Pancreas (tissue), 10 donors: ENCODE results near the gene IL12RB1. TPM values are rescaled to one million over a fixed set of nuclear protein-coding genes. Genes with fewer than 3 reads are reported as not detected.

Source experiments
- ATAC-seq, 4 donors: fragments of 200-7000 bp; cut with Tn5 transposase; one replicate each; pipeline versions ENCODE4 v1.8.0 to v1.9.1; 2020; ENCODE audit warnings: mild to moderate bottlenecking in 4 of 4, moderate library complexity in 4 of 4
- DNase-seq, 6 donors: peaks; one replicate each; pipeline ENCODE4 v3.0.0-alpha.2; 2020
- FAIRE-seq: peaks from 2 replicates; lab custom pipeline; 2012; peaks lifted over from hg19 to GRCh38; lab: Jason Lieb, UNC
- H3K27ac ChIP-seq, 4 donors: fragments of 200-600 bp; sonication (generic); 1 replicate in 3 of 4; 2 replicates in 1 of 4; pipeline versions ENCODE4 v1.5.0 to v1.8.0; 2020
- H3K27me3 ChIP-seq, 4 donors: fragments of 200-600 bp; one replicate each; pipeline ENCODE4 v1.8.0; 2021
- H3K36me3 ChIP-seq, 3 donors: fragments of 200-600 bp; sonication (generic) in 1 of 3; one replicate each; pipeline versions ENCODE4 v1.5.0 to v1.8.0; 2020 to 2021
- H3K4me1 ChIP-seq, 3 donors: fragments of 200-600 bp; one replicate each; pipeline ENCODE4 v1.8.0; 2021
- H3K4me3 ChIP-seq, 4 donors: fragments of 200-600 bp; sonication (generic) in 2 of 4; one replicate each; pipeline versions ENCODE4 v1.5.0 to v1.8.0; 2020 to 2021
- H3K9me3 ChIP-seq, 4 donors: fragments of 200-600 bp; one replicate each; pipeline ENCODE4 v1.8.0; 2021
- WGBS, 2 donors: extraction: QIAGEN DNeasy Blood & Tissue Kit; methylation state at CpG; one replicate each; pipeline ENCODE4 v1.1.7; 2013; 5-methylcytosine and 5-hydroxymethylcytosine counted together
- intact Hi-C, 3 donors: fragments of 100-400 bp; cut with DNase I; formaldehyde crosslinking; loops; one replicate each; pipeline versions ENCODE4 v1.11.1 to v1.14.2; 2022
- polyA plus RNA-seq, 2 donors: library from polyadenylated mRNA; stranded (reverse); fragments of 200-250 nt; gene quantifications; one replicate each; pipeline ENCODE4 v1.2.3, GENCODE V29; 2013
- total RNA-seq, 6 donors: library from RNA; stranded (reverse); fragmentation: NEBNext Ultra II Directional in 4 of 6; extraction: Animal tissue kit (Norgen Biotek cat#: 25700) in 4 of 6; gene quantifications; one replicate each; pipeline versions ENCODE4 v1.2.1 to v1.2.4, GENCODE V29; 2021 to 2023
- TF ChIP-seq, protein P1 (sequence below), 4 donors: fragments of 200-600 bp; sonication (generic) in 3 of 4; IDR thresholded peaks; one replicate each; pipeline versions ENCODE4 v1.5.0 to v1.8.0; 2021; ENCODE audit warnings: antibody characterized with exemption in 4 of 4
- donor health status: healthy with polysubstance abuse.
- donor health status: DM: no; HTN: no; CAD: no; lungs with moderate emphysema.
- donor health status: DM: no; HTN: no; CAD: no.
- donor health status: control.
- donor health status: control.
- donor health status: Bipolar disorder and iron deficiency.
- donor health status: DM: yes; HTN: yes; CAD: no.
- donor health status: DM: no; HTN: no; CAD: no.
- donor health status: DM: no; HTN: no; CAD: no.
- donor health status: DM: yes; HTN: yes; CAD: no.

Gene IL12RB1
- total and polyA plus RNA-seq, 8 donors, result 0.15 to 1.1 (median 0.40) TPM

DNA sequence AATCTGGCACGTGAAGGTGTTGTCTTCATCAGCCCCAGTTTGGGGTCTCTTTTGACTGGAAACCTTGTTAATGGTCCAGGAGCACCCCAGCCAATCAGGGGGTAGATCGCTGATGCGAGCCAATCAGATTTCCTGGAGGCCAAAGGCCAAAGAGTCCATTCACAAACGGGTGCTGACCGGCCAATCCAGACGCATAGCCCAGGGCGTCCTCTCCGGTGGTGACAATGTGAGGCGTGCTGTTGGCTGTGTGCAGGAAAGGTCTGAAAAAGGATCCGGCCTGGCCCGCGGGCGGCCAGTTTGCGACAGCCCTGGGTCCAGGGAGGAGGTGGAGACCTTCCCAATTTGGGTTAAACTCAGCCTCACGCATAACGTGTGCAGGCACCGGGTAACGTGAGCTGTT is 14.0 kb upstream of the IL12RB1 start:
- Histone ChIP-seq H3K27me3 (no peaks in the 10 kb centered on the region), H3K36me3 (no peaks in the 10 kb centered on the region), H3K27ac (no peak overlapping the region), H3K4me1 (peaks cover 0 to 7% (median 0%) of the 10 kb centered on the region in 3 donors), H3K4me3 (no peak overlapping the region), H3K9me3 (no peaks in the 10 kb centered on the region)
- ATAC-seq (no peak), FAIRE-seq (no peak), DNase-seq (peak in 1 of 6 donors; percentile 43)
- TF ChIP-seq, protein P1, sequence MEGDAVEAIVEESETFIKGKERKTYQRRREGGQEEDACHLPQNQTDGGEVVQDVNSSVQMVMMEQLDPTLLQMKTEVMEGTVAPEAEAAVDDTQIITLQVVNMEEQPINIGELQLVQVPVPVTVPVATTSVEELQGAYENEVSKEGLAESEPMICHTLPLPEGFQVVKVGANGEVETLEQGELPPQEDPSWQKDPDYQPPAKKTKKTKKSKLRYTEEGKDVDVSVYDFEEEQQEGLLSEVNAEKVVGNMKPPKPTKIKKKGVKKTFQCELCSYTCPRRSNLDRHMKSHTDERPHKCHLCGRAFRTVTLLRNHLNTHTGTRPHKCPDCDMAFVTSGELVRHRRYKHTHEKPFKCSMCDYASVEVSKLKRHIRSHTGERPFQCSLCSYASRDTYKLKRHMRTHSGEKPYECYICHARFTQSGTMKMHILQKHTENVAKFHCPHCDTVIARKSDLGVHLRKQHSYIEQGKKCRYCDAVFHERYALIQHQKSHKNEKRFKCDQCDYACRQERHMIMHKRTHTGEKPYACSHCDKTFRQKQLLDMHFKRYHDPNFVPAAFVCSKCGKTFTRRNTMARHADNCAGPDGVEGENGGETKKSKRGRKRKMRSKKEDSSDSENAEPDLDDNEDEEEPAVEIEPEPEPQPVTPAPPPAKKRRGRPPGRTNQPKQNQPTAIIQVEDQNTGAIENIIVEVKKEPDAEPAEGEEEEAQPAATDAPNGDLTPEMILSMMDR (IDR thresholded peaks at IDR 0.05), result no peak
- intact Hi-C loops, result no loop called here
- 65 to 68% methylated on average over 18 of the region's 18 CpGs for WGBS, 2 donors

DNA sequence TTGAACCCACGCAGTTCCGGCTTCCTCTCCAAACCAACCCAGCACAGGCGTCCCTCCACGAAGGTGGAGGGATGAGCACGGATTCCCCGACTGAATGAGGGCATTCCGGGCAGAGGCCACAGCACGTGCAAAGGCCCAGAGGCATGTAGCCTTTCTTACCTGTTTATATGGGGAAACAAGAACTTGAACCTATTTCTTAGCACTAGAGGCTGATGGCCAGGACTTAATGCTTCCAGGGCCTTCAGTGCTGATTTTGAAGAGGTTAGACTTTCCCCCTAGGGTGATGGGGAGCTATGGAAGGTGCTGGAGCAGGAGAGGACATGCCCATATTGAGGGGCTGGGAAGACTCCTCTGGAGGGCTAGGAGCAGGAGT is 12.9 kb upstream of the IL12RB1 start:
- ATAC-seq (no peak), DNase-seq (peak in 1 of 6 donors; percentile 29), FAIRE-seq (no peak)
- TF ChIP-seq, protein P1 (IDR thresholded peaks at IDR 0.05), result no peak
- 84 to 89% methylated on average over 8 of the region's 8 CpGs for WGBS, 2 donors
- Histone ChIP-seq H3K36me3 (no peaks in the 10 kb centered on the region), H3K27me3 (no peaks in the 10 kb centered on the region), H3K27ac (no peak overlapping the region), H3K4me3 (no peak overlapping the region), H3K9me3 (no peaks in the 10 kb centered on the region), H3K4me1 (peaks cover 0 to 7% (median 0%) of the 10 kb centered on the region in 3 donors)
- intact Hi-C loops, result no loop called here

DNA sequence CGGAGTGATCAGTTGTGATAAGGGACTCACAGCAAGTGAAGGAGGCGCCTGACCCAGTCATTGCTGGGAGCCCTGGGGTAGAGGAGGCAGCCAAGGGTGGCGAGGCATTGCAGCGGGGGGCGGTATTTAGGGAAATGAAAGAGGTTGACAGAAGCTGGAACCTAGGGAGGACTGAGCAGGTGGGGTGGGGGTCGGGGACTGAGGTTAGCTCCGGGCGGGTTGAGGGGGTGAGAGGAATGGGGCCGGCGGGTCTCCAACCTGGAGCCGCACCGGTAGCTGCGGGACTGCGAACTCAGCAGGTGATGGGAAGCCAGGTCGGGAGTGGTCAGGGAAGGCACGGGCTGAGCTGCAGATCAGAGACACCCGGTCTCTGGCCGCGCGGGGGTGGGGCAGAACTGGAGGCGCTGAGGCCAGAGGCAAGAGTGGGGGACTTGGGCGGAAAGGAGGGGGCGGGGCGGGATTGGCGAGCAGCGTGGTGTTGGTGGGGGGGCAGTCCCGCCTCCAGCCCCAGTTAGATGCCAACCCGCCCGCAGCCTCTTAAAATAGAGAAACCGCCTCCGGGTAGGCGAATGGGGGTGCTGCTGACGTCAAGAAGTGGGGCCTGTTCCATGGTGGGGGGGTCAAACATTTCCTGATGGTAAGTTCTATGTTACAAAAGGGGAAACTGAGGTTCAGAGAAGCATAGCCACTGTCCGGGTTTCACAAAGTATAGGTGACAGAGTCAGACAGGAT is 12.3 kb upstream of the IL12RB1 start:
- Histone ChIP-seq H3K36me3 (no peaks in the 10 kb centered on the region), H3K4me3 (peak overlapping the region in 2 of 4 donors; percentile 60 to 81), H3K27me3 (no peaks in the 10 kb centered on the region), H3K9me3 (no peaks in the 10 kb centered on the region), H3K4me1 (peaks cover 0 to 7% (median 0%) of the 10 kb centered on the region in 3 donors), H3K27ac (no peak overlapping the region)
- intact Hi-C loops, result no loop called here
- DNase-seq (peak in 3 of 6 donors; percentile 59 to 80 (median 70)), ATAC-seq (peak in 1 of 4 donors; percentile 5), FAIRE-seq (no peak)
- TF ChIP-seq, protein P1 (IDR thresholded peaks at IDR 0.05), result no peak
- 16% methylated on average over 34 of the region's 34 CpGs for WGBS, 2 donors

DNA sequence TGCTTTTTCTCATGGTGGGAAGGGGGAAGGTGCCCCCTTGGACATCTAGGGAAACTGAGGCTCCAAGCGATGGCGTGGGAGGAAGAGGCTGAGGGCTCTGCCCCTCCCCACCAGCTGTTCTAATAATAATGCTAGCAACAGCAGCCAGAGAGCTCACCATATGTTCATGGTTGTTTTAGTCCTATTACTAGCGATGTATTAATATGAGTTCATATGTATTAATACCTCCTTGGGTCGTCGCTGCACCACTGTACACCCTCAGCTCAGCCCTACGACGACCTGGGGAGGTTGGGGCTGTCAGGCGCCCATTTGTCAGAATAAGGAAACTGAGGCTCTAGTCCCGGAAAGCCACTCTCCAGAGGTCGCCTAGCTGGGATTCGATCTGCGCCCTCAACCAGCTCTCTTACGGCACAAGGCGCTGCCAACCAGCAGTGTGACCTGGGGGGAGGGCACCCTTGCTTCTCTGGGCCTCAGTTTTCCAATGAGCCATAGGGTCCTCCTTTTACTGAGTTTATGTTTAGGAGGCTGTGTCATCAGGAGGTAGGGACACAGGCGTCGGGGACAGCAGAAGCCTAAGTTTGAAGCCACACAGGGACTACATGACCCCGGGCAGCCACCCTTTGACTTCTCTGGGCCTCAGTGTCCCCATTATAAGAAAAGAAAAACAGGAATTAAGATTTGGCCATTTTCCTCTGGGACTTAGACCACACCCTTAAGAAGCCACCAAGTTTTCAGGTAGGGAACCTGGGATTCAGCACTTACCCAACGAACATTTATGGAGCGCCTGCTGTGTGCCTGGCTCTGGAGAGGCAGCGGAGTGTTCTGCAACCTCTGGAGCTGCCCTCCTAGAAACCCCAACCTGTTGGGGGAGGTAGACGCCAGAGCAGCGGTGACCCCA is 11.5 kb upstream of the IL12RB1 start:
- Histone ChIP-seq H3K4me1 (peaks cover 0 to 7% (median 0%) of the 10 kb centered on the region in 3 donors), H3K27me3 (no peaks in the 10 kb centered on the region), H3K4me3 (peak overlapping the region; percentile 19 to 81 (median 50)), H3K9me3 (no peaks in the 10 kb centered on the region), H3K36me3 (no peaks in the 10 kb centered on the region), H3K27ac (no peak overlapping the region)
- TF ChIP-seq, protein P1 (IDR thresholded peaks at IDR 0.05), result no peak
- DNase-seq, result peak in 1 of 6 donors; percentile 54
- intact Hi-C loops, result no loop called here
- peak; percentile 1 to 8 (median 2) for ATAC-seq
- no peak for FAIRE-seq
- 20 to 24% methylated on average over 22 of the region's 22 CpGs for WGBS, 2 donors
